Neutrophil (primary cell): ENCODE measurements around the gene ZSWIM6.

Source experiments
- H3K27ac ChIP-seq: fragments of 200-600 bp; sonication (generic); 2 replicates; pipeline ENCODE4 v1.5.1; 2016; ENCODE audit warnings: mild to moderate bottlenecking, moderate library complexity
- H3K27me3 ChIP-seq: fragments of 200-600 bp; sonication (generic); 2 replicates; pipeline ENCODE4 v1.6.0; 2016; ENCODE audit warnings: mild to moderate bottlenecking
- H3K36me3 ChIP-seq: fragments of 200-600 bp; sonication (generic); 2 replicates; pipeline ENCODE4 v1.5.1; 2017
- H3K4me1 ChIP-seq, 2 experiments: fragments of 200-600 bp in 1 of 2; sonication (generic) in 1 of 2; 1 replicate in 1 of 2; 2 replicates in 1 of 2; pipeline versions ENCODE4 v1.5.1 to v1.6.1; 2013 to 2016; ENCODE audit warnings: low read depth in 1 of 2, low read length in 1 of 2, mild to moderate bottlenecking in 1 of 2, moderate library complexity in 1 of 2; ENCODE audit not compliant: control insufficient read depth in 1 of 2, insufficient read depth in 1 of 2
- H3K4me3 ChIP-seq, 2 experiments: fragments of 200-600 bp in 1 of 2; sonication (generic) in 1 of 2; 1 replicate in 1 of 2; 2 replicates in 1 of 2; pipeline ENCODE4 v1.5.1; 2013 to 2016; ENCODE audit warnings: low read depth in 1 of 2, low read length in 1 of 2, mild to moderate bottlenecking in 1 of 2, moderate library complexity in 1 of 2
- H3K9me3 ChIP-seq: fragments of 200-600 bp; sonication (generic); 2 replicates; pipeline ENCODE4 v1.5.1; 2016
- CTCF ChIP-seq: fragments of 200-600 bp; sonication (generic); IDR thresholded peaks from 2 replicates; pipeline ENCODE4 v1.5.1; 2016; ENCODE audit warnings: antibody characterized with exemption

The ZSWIM6 gene

DNA sequence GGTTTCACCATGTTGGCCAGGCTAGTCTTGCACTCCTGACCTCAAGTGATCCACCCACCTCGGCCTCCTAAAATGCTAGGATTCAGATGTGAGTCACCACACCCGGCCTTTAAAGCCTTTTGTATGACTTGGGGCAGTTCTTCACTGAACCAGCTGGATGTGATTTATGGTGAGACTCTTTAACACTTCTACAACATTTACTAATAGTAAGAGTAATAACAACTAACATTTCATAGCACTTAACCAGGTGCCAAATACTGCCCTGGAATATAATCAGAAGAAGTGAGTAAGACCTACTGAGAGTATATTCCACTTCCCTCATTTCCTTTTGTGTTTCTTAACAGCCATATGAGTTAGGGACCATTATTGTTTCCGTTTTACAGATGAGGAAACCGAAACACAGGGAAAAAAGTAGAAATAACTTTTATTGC lies 10.0 kb downstream of the ZSWIM6 start:
- Histone ChIP-seq H3K27me3 (no peaks in the 10 kb centered on the region), H3K4me3 (no peak overlapping the region), H3K9me3 (no peaks in the 10 kb centered on the region), H3K4me1 (peaks cover 9 to 15% of the 10 kb centered on the region in 2 experiments), H3K36me3 (no peaks in the 10 kb centered on the region), H3K27ac (peak overlapping the region; percentile 4)
- no peak for TF ChIP-seq CTCF

DNA sequence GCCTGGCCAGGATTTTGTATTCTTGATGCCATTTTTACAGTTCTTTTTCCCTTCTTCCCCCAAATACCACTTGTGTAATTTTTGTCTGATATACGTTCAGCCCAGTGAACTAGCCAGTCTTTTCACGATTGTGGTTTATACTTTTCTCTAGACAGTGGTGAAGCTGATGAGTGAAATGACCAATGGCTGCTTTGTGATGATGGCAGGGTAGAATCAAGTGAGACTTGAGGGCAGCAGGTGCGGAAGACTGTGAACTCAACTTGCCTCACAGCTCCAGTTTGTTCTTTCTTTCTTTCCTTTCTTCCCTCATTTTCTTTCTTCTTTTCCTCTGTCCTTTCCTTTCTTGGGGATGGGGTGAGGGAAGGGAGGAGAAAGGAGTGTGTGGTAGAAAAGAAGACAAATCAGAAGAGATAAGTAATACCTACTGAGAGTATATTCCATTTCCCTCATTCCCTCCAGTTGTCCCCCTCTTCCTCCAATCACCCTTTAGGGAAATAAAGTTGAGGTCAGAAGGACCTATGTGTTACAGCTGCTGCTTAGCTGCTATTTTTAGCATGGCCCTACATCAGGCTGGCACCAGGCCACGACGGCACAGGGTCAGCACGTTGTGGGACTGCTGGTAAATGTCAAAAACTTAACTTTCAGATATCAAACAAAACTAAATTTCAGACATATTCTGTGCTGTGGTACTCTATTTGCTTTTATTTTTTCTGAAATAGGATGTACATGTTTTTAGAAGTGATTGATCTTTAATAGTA lies 12.3 kb downstream of the ZSWIM6 start:
- Histone ChIP-seq H3K9me3 (no peaks in the 10 kb centered on the region), H3K4me1 (peaks cover 14 to 28% of the 10 kb centered on the region in 2 experiments), H3K27ac (no peak overlapping the region), H3K27me3 (no peaks in the 10 kb centered on the region), H3K36me3 (no peaks in the 10 kb centered on the region), H3K4me3 (no peak overlapping the region)
- TF ChIP-seq CTCF, result no peak

DNA sequence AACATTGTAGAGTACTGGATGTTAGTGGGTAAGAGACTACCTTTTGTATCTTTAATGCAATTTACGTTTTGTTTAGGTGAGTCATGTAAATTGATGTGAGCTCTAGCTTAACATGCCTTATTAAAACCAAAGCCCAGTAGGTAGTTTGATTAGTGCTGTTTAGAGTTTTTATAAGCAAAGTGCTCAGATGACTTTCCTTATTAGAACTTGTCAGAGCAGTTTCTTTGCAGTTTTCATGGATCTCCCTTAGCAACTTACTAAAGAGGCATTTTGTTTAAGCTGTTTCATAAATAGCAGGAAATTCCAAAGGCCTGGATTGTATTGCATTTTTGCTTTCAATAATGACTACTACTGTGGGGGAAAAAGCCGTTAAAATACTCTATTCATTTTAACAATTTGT lies 14.5 kb downstream of the ZSWIM6 start:
- H3K27me3 ChIP-seq, result no peaks in the 10 kb centered on the region
- no peaks in the 10 kb centered on the region for H3K9me3 ChIP-seq
- no peaks in the 10 kb centered on the region for H3K36me3 ChIP-seq
- no peak overlapping the region for H3K27ac ChIP-seq
- no peak for TF ChIP-seq CTCF
- peaks cover 14 to 39% of the 10 kb centered on the region in 2 experiments for H3K4me1 ChIP-seq
- H3K4me3 ChIP-seq, result no peak overlapping the region

GRCh38 chr5:61347080-61347479 lies 15.0 kb downstream of the ZSWIM6 start:
- Histone ChIP-seq H3K27me3 (no peaks in the 10 kb centered on the region), H3K36me3 (no peaks in the 10 kb centered on the region), H3K27ac (no peak overlapping the region), H3K9me3 (no peaks in the 10 kb centered on the region), H3K4me1 (peaks cover 11 to 36% of the 10 kb centered on the region in 2 experiments), H3K4me3 (no peak overlapping the region)
- no peak for TF ChIP-seq CTCF

DNA sequence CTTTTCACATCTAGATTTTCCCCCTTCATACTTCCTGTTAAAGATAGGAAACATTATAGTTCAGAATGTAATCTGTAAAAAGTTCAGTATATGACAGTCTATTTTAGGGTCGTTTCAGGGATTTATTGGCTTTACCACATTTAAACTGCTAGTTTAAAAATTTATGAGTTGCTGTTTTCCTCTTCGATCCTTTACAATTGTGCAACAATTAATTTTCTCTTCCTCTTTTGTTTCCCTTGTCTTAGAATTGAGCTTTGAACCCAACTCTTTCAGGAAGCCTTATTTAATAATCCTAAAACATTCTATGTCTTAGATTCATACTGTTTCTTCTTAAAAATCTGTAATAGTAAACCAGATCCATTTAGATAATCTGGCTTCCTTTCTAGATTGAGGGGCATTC lies 16.4 kb downstream of the ZSWIM6 start:
- H3K27me3 ChIP-seq, result no peaks in the 10 kb centered on the region
- H3K27ac ChIP-seq, result no peak overlapping the region
- no peak for TF ChIP-seq CTCF
- H3K9me3 ChIP-seq, result no peaks in the 10 kb centered on the region
- H3K4me3 ChIP-seq, result no peak overlapping the region
- peaks cover 7 to 28% of the 10 kb centered on the region in 2 experiments for H3K4me1 ChIP-seq
- H3K36me3 ChIP-seq, result no peaks in the 10 kb centered on the region
